ENCODE results near the gene PODXL2.

Gene PODXL2

GRCh38 chr3:127606981-127607595 lies 21.9 kb upstream of the PODXL2 start:
- Histone ChIP-seq H3K4me1 (ENCODE audit: insufficient read depth, low read length) (peaks cover 17% of the 10 kb centered on the region), H3K36me3 (ENCODE audit: insufficient read depth, low read length) (peaks cover 91% of the 10 kb centered on the region), H3K4me2 (ENCODE audit: insufficient read depth, low read length) (peak overlapping the region; percentile 10; the same call in 1 of the 2 replicates), H3K4me3 (ENCODE audit: low read depth in 1 of 2, low read length in 2 of 2) (no peak overlapping the region), H3K27ac (ENCODE audit: low read length) (no peak overlapping the region), H3K9ac (ENCODE audit: low read depth, low read length) (no peak overlapping the region), H3K9me3 (ENCODE audit: insufficient read depth, low read length, severe bottlenecking) (no peaks in the 10 kb centered on the region), H2AFZ (ENCODE audit: low read depth, low read length) (no peak overlapping the region), H4K20me1 (ENCODE audit: insufficient read depth, low read length) (peaks cover 85% of the 10 kb centered on the region), H3K79me2 (ENCODE audit: insufficient read depth, low read length) (peaks cover 85% of the 10 kb centered on the region), H3K27me3 (ENCODE audit: insufficient read depth, low read length, poor library complexity) (no peaks in the 10 kb centered on the region)
- ATAC-seq (ENCODE audit: insufficient read depth, low read depth): no peak
- TF ChIP-seq EZH2 (IDR thresholded peaks at IDR 0.05; ENCODE audit: borderline replicate concordance, low read depth, low read length, severe bottlenecking) (no peak), CTCF (IDR thresholded peaks at IDR 0.05; ENCODE audit: borderline replicate concordance, extremely low read depth, low read length, poor library complexity, severe bottlenecking) (no peak)
- DNase-seq: no peak

GRCh38 chr3:127607675-127608361 lies 21.2 kb upstream of the PODXL2 start:
- no peaks in the 10 kb centered on the region for H3K27me3 ChIP-seq (ENCODE audit: insufficient read depth, low read length, poor library complexity)
- no peak for DNase-seq
- peaks cover 85% of the 10 kb centered on the region for H4K20me1 ChIP-seq (ENCODE audit: insufficient read depth, low read length)
- H3K4me1 ChIP-seq (ENCODE audit: insufficient read depth, low read length): peaks cover 10% of the 10 kb centered on the region; the same call in 1 of the 2 replicates
- H3K9ac ChIP-seq (ENCODE audit: low read depth, low read length): no peak overlapping the region
- peaks cover 91% of the 10 kb centered on the region for H3K36me3 ChIP-seq (ENCODE audit: insufficient read depth, low read length)
- H2AFZ ChIP-seq (ENCODE audit: low read depth, low read length): no peak overlapping the region
- H3K4me2 ChIP-seq (ENCODE audit: insufficient read depth, low read length): peak overlapping the region; percentile 10; the same call in 1 of the 2 replicates
- H3K79me2 ChIP-seq (ENCODE audit: insufficient read depth, low read length): peaks cover 84% of the 10 kb centered on the region
- no peak for TF ChIP-seq CTCF (IDR thresholded peaks at IDR 0.05; ENCODE audit: borderline replicate concordance, extremely low read depth, low read length, poor library complexity, severe bottlenecking)
- no peak for TF ChIP-seq EZH2 (IDR thresholded peaks at IDR 0.05; ENCODE audit: borderline replicate concordance, low read depth, low read length, severe bottlenecking)
- no peak for ATAC-seq (ENCODE audit: insufficient read depth, low read depth)
- H3K9me3 ChIP-seq (ENCODE audit: insufficient read depth, low read length, severe bottlenecking): no peaks in the 10 kb centered on the region
- H3K4me3 ChIP-seq (ENCODE audit: low read depth in 1 of 2, low read length in 2 of 2): no peak overlapping the region
- no peak overlapping the region for H3K27ac ChIP-seq (ENCODE audit: low read length)

- Histone ChIP-seq H3K27ac (ENCODE audit: low read length) (no peak overlapping the region), H3K27me3 (ENCODE audit: insufficient read depth, low read length, poor library complexity) (no peaks in the 10 kb centered on the region), H3K4me1 (ENCODE audit: insufficient read depth, low read length) (0 out of 2 replicates have a peak, but pooled peaks cover 10% of the 10 kb centered on the region), H3K9ac (ENCODE audit: low read depth, low read length) (no peak overlapping the region), H4K20me1 (ENCODE audit: insufficient read depth, low read length) (peaks cover 90% of the 10 kb centered on the region), H3K36me3 (ENCODE audit: insufficient read depth, low read length) (peaks cover 93% of the 10 kb centered on the region), H2AFZ (ENCODE audit: low read depth, low read length) (no peak overlapping the region), H3K4me3 (ENCODE audit: low read depth in 1 of 2, low read length in 2 of 2) (no peak overlapping the region), H3K79me2 (ENCODE audit: insufficient read depth, low read length) (peaks cover 84% of the 10 kb centered on the region), H3K9me3 (ENCODE audit: insufficient read depth, low read length, severe bottlenecking) (no peaks in the 10 kb centered on the region), H3K4me2 (ENCODE audit: insufficient read depth, low read length) (no peak overlapping the region)
- DNase-seq (no peak), ATAC-seq (ENCODE audit: insufficient read depth, low read depth) (no peak)
- TF ChIP-seq EZH2 (IDR thresholded peaks at IDR 0.05; ENCODE audit: borderline replicate concordance, low read depth, low read length, severe bottlenecking): no peak
- TF ChIP-seq CTCF (IDR thresholded peaks at IDR 0.05; ENCODE audit: borderline replicate concordance, extremely low read depth, low read length, poor library complexity, severe bottlenecking): no peak
Measured at GRCh38 chr3:127608362-127608718, 20.6 kb upstream of the PODXL2 start.

All from DND-41 (cell line).